Thyroid gland (tissue), 4 donors: ENCODE data around the gene ZCRB1. TPM values are rescaled to one million over a fixed set of nuclear protein-coding genes. Genes with fewer than 3 reads are reported as not detected.
"Not testable (repeated sequence)": the region's sequence is repeated elsewhere in the genome, so short reads cannot be mapped to it uniquely, and the experiment has no call there.

Source experiments
- DNase-seq, 2 donors: peaks; one replicate each; pipeline ENCODE4 v3.0.0-alpha.2; 2019
- H3K27ac ChIP-seq, 3 donors: fragments of 200-600 bp; sonication (generic); 1 replicate in 2 of 3; 2 replicates in 1 of 3; pipeline ENCODE4 v1.5.1; 2016 to 2019; ENCODE audit warnings: mild to moderate bottlenecking in 1 of 3, moderate library complexity in 1 of 3
- H3K27me3 ChIP-seq: fragments of 200-600 bp; sonication (generic); one replicate; pipeline ENCODE4 v1.5.1; 2019
- H3K36me3 ChIP-seq, 2 donors: fragments of 200-600 bp; sonication (generic); one replicate each; pipeline ENCODE4 v1.5.1; 2016 to 2019
- H3K4me1 ChIP-seq, 2 donors: fragments of 200-600 bp; sonication (generic); one replicate each; pipeline ENCODE4 v1.5.1; 2017 to 2019
- H3K4me3 ChIP-seq, 3 donors: fragments of 200-600 bp; sonication (generic); replicated peaks in 1 of 3; 1 replicate in 2 of 3; 2 replicates in 1 of 3; pipeline ENCODE4 v1.5.1; 2016; ENCODE audit warnings: mild to moderate bottlenecking in 1 of 3
- H3K9me3 ChIP-seq: fragments of 200-600 bp; sonication (generic); one replicate; pipeline ENCODE4 v1.5.1; 2017
- POLR2A ChIP-seq, 2 donors: fragments of 450-650 bp; IDR thresholded peaks; one replicate each; pipeline ENCODE4 v1.6.1; 2017; ENCODE audit warnings: antibody characterized with exemption in 2 of 2, mild to moderate bottlenecking in 2 of 2, moderate library complexity in 1 of 2
- WGBS, 2 donors: methylation state at CpG; one replicate each; pipeline ENCODE4 v1.1.5; 2017; 5-methylcytosine and 5-hydroxymethylcytosine counted together
- intact Hi-C: fragments of 100-400 bp; cut with DNase I; formaldehyde crosslinking; loops from one replicate; pipeline ENCODE4 v1.15.1; 2023
- total RNA-seq, 4 donors: library from RNA; depleted of rRNA; stranded (reverse); fragments of >200 nt; gene quantifications; one replicate each; pipeline ENCODE4 v1.2.3, GENCODE V29; 2016
- TF ChIP-seq, protein P1 (sequence below), 6 experiments: fragments of 200-600 bp in 3 of 6; fragments of 450-650 bp in 3 of 6; sonication (generic) in 3 of 6; IDR thresholded peaks; one replicate each; pipeline ENCODE4 v1.5.1; 2016 to 2019; ENCODE audit warnings: antibody characterized with exemption in 6 of 6, mild to moderate bottlenecking in 2 of 6, inconsistent platforms in 1 of 6, moderate library complexity in 1 of 6

The ZCRB1 gene
- total RNA-seq, 4 donors from 2014 or later: 30.7 to 42.3 (median 34.9) TPM

DNA sequence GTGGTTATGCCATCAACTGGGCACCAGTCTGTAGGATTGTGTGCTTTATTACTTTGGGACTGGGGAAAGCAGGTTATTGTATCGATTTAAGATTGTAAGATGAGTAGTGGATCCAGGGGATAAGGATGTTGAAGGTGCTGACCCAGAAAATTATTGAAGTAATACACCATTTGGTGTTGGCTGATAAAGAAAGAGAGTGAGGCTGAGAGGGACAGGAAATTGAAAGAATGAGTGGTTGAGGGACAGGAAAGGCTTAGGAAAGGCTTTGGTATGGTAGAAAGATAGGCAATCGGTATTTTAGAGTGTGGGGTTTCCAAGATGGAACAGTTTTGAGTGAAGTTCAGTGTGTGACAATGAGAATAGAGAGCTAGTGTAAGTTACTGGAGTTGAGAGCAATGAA is 12.4 kb upstream of the ZCRB1 start:
- no peak for DNase-seq
- Histone ChIP-seq H3K9me3 (no peaks in the 10 kb centered on the region), H3K4me1 (no peaks in the 10 kb centered on the region), H3K4me3 (no peak overlapping the region), H3K27ac (no peak overlapping the region), H3K27me3 (no peaks in the 10 kb centered on the region), H3K36me3 (peaks cover 0 to 6% of the 10 kb centered on the region in 2 donors)
- intact Hi-C loops: no loop called here
- 92 to 94% methylated on average over 2 of the region's 2 CpGs for WGBS, 2 donors
- no peak for TF ChIP-seq POLR2A (IDR thresholded peaks at IDR 0.05)
- TF ChIP-seq, protein P1, sequence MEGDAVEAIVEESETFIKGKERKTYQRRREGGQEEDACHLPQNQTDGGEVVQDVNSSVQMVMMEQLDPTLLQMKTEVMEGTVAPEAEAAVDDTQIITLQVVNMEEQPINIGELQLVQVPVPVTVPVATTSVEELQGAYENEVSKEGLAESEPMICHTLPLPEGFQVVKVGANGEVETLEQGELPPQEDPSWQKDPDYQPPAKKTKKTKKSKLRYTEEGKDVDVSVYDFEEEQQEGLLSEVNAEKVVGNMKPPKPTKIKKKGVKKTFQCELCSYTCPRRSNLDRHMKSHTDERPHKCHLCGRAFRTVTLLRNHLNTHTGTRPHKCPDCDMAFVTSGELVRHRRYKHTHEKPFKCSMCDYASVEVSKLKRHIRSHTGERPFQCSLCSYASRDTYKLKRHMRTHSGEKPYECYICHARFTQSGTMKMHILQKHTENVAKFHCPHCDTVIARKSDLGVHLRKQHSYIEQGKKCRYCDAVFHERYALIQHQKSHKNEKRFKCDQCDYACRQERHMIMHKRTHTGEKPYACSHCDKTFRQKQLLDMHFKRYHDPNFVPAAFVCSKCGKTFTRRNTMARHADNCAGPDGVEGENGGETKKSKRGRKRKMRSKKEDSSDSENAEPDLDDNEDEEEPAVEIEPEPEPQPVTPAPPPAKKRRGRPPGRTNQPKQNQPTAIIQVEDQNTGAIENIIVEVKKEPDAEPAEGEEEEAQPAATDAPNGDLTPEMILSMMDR (IDR thresholded peaks at IDR 0.05): no peak

DNA sequence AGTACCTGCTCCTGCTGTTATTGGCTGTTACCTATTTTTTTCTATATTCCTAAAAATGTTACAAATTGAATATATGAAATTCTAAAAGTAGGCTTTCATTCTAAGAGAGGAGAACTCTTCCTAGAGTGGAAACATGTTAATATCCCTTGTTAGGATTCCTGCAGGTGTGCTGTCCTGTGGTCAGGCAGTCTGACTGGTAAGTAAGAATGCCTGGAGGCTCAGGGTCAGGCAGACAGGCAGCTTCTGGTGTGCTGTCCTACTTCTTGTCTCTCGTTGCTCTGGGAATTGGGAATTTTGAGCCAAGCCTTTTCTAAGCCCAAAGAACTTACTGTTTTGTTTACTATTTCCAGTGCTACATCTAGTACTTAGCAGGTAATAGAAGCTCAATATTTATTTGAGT is 10.4 kb upstream of the ZCRB1 start:
- 80 to 90% methylated on average over 1 of the region's 1 CpG for WGBS, 2 donors
- H3K27me3 ChIP-seq: no peaks in the 10 kb centered on the region
- no peak for DNase-seq
- no peak overlapping the region for H3K27ac ChIP-seq
- H3K36me3 ChIP-seq: peaks cover 0 to 6% of the 10 kb centered on the region in 2 donors
- H3K9me3 ChIP-seq: no peaks in the 10 kb centered on the region
- intact Hi-C loops: no loop called here
- no peak overlapping the region for H3K4me3 ChIP-seq
- TF ChIP-seq POLR2A (IDR thresholded peaks at IDR 0.05): no peak
- TF ChIP-seq, protein P1 (IDR thresholded peaks at IDR 0.05): no peak
- H3K4me1 ChIP-seq: no peaks in the 10 kb centered on the region

DNA sequence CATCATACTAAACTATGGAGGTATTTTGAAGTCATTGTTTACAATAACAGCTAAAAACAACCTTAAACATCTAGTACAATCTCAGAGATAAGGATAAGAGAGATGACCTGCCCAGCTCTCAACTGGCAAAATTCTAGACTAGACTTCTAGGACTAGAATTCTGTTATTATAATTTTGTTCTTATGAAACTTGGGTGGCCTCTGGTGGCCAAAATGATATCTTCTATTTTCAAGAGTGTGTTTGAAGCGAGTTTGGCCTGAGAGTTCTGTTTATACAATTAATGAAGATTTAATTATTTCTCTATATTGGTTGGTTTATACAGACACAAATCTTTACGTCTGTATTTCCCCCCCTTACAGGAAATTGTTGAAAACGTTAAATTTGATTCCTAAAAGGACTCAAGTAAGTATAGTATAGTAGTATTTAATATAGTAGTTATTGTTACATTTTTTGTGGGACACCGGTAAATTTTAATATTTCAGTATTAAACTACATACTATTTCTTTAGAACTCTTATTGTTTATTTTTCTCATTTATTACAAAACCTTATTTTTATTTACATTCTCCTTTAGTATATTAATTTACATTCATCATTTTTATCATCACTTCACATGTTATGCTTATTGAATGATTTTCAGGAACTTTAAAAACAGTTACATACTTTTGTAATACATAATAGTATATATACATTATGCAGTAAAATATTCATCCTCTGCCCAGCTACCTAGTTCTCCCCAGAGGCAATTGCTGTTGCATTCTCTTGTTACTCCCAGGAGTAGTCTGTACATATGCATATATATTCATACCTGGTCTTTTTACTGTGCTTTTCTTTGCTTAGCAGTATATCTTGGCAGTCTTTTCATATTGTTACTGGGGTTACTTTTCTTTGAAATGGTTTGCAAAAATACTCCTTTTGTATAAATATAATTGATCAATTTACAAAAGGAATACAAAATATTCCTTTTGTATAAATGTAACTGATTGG is 6.7 kb upstream of the ZCRB1 start:
- no peak overlapping the region for H3K27ac ChIP-seq
- WGBS, 2 donors: 48 to 60% methylated on average over 4 of the region's 4 CpGs
- TF ChIP-seq POLR2A (IDR thresholded peaks at IDR 0.05): no peak
- TF ChIP-seq, protein P1 (IDR thresholded peaks at IDR 0.05): peak; percentile 39 to 80 (median 66)
- peak; percentile 14 to 19 for DNase-seq
- H3K36me3 ChIP-seq: peaks cover 0 to 6% of the 10 kb centered on the region in 2 donors
- H3K4me1 ChIP-seq: peaks cover 5% of the 10 kb centered on the region in 2 donors
- no peak overlapping the region for H3K4me3 ChIP-seq
- no peaks in the 10 kb centered on the region for H3K27me3 ChIP-seq
- intact Hi-C loops: loop anchor here (5.0 kb wide), 1 partner anchor 200 kb away; no protein-coding TSS in a partner anchor
- H3K9me3 ChIP-seq: no peaks in the 10 kb centered on the region

DNA sequence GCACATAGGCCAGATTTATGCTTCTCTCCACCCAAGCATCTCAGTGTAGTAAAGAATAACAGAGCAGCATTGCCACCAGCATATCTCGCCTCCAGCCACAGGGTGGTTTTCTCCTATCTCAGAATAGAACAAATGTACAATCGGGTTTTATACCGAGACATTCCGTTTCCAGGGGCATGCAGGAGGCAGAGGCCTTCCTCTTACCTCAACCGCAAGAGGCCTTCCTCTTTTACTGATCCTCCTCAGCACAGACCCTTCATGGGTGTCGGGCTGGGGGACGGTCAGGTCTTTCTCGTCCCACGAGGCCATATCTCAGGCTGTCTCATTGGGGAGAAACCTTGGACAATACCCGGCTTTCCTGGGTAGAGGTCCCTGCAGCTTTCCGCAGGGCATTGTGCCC is 4.2 kb upstream of the ZCRB1 start:
- intact Hi-C loops: loop anchor here (5.0 kb wide), 1 partner anchor 198 kb away; no protein-coding TSS in a partner anchor
- not testable (repeated sequence) for H3K9me3 ChIP-seq, H3K36me3 ChIP-seq, H3K27me3 ChIP-seq, H3K4me3 ChIP-seq, H3K27ac ChIP-seq, DNase-seq
- WGBS, 2 donors: 94 to 95% methylated on average over 10 to 11 of the region's 11 CpGs
- peaks cover 15 to 16% of the 10 kb centered on the region in 2 donors for H3K4me1 ChIP-seq

DNA sequence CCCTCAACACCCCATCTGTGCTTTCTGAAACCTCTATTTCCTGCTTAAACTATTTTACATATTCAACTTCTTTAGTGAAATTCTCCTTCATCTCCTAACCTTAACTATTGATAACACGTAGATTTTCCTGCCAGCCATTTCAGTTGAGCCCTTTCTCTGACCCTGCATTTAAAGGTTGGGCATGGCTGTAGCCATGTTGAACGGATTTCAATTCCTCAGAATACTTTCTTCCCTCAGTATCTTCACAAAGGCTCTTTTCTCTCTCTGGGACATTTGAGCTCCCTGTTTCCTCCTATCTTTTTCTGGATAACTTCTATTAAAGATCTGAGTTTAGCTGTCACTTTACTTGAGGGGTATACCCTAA is 1.3 kb upstream of the ZCRB1 start:
- Histone ChIP-seq H3K4me1 (peaks cover 15 to 18% of the 10 kb centered on the region in 2 donors), H3K27ac (no peak overlapping the region), H3K9me3 (no peaks in the 10 kb centered on the region), H3K36me3 (peaks cover 0 to 2% of the 10 kb centered on the region in 2 donors), H3K4me3 (peak overlapping the region in 1 of 3 donors; percentile 61), H3K27me3 (no peaks in the 10 kb centered on the region)
- WGBS, 2 donors: 64 to 67% methylated on average over 2 of the region's 2 CpGs
- TF ChIP-seq, protein P1 (IDR thresholded peaks at IDR 0.05): no peak
- TF ChIP-seq POLR2A (IDR thresholded peaks at IDR 0.05): no peak
- intact Hi-C loops: loop anchor here (5.0 kb wide), 1 partner anchor 90 kb away; the partner anchor contains the start of gene YAF2
- no peak for DNase-seq
